IMR-90 (cell line): ENCODE results near the gene GPATCH8.

ENCODE experiments used
- MXI1 ChIP-seq: IDR thresholded peaks from 2 replicates; pipeline ENCODE4 v1.6.1; 2012; ENCODE audit warnings: low read depth, mild to moderate bottlenecking, low read length, moderate library complexity, borderline replicate concordance
- POLR2A ChIP-seq: IDR thresholded peaks from 2 replicates; pipeline ENCODE4 v1.6.1; 2012; ENCODE audit warnings: mild to moderate bottlenecking, low read depth, low read length
- RAD21 ChIP-seq: IDR thresholded peaks from 2 replicates; pipeline ENCODE4 v1.6.1; 2012; ENCODE audit warnings: low read length, improper control_type of control experiment
- RCOR1 ChIP-seq: IDR thresholded peaks from 2 replicates; pipeline ENCODE4 v1.6.1; 2012; ENCODE audit warnings: mild to moderate bottlenecking, low read length, improper control_type of control experiment; ENCODE audit not compliant: insufficient replicate concordance
- TF ChIP-seq, protein P1 (sequence below): conservative IDR thresholded peaks from 2 replicates; pipeline ENCODE4 v1.5.1; 2012; ENCODE audit warnings: mild to moderate bottlenecking, low read depth, low read length, improper control_type of control experiment

DNA sequence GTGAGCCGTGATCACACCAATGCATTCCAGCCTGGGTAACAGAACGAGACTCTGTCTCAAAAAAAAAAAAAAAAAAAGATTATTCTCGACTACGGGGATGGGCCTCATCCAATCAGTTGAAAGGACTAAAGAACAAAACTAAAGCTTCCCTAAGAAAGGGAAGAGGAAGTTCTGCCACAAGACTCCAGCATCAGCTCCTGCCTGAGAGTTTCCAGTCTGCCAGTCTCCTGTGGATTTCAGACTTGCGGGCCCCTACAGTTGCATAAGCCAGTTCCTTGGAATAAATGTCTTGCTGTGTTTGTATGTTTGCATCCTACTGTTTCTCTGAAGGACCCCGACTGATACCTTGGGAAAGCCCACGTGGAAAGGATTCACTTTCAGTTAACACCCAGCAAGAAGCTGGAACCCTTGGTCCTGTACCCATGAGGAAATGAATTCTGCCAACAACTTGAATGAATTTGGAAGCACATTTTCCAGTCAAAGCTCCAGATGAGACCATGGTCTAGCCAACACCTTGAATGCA lies 27.8 kb upstream of the GPATCH8 start:
- TF ChIP-seq, protein P1, sequence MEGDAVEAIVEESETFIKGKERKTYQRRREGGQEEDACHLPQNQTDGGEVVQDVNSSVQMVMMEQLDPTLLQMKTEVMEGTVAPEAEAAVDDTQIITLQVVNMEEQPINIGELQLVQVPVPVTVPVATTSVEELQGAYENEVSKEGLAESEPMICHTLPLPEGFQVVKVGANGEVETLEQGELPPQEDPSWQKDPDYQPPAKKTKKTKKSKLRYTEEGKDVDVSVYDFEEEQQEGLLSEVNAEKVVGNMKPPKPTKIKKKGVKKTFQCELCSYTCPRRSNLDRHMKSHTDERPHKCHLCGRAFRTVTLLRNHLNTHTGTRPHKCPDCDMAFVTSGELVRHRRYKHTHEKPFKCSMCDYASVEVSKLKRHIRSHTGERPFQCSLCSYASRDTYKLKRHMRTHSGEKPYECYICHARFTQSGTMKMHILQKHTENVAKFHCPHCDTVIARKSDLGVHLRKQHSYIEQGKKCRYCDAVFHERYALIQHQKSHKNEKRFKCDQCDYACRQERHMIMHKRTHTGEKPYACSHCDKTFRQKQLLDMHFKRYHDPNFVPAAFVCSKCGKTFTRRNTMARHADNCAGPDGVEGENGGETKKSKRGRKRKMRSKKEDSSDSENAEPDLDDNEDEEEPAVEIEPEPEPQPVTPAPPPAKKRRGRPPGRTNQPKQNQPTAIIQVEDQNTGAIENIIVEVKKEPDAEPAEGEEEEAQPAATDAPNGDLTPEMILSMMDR: no peak
- TF ChIP-seq POLR2A: no peak
- no peak for TF ChIP-seq RCOR1
- TF ChIP-seq RAD21: no peak
- no peak for TF ChIP-seq MXI1
